GM03348 (cell line): ENCODE measurements around the gene TH.
"Not testable (repeated sequence)": the region's sequence is repeated elsewhere in the genome, so short reads cannot be mapped to it uniquely, and the experiment has no call there.

Source experiments
- DNase-seq: peaks from one replicate; pipeline ENCODE4 v3.0.0; 2012; ENCODE audit warnings: low spot score

The TH gene

DNA sequence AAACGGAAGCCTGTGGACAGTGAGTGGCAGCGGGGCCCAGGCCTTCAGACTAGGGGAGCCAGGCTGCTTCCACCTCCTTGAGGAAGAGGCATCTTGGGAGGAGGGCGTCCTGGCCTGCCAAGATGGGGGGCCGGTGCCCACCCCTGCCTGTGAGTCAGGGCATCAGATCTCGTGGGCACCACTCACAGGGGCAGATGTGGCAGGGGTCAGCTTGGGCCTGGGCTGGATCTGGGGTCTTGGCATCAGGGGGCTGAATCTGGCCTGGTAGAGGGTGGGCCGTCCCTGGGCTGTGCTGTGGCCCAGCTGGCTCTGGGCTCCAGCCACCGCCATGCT, 24.1 kb upstream of the TH start:
- no peak for DNase-seq

DNA sequence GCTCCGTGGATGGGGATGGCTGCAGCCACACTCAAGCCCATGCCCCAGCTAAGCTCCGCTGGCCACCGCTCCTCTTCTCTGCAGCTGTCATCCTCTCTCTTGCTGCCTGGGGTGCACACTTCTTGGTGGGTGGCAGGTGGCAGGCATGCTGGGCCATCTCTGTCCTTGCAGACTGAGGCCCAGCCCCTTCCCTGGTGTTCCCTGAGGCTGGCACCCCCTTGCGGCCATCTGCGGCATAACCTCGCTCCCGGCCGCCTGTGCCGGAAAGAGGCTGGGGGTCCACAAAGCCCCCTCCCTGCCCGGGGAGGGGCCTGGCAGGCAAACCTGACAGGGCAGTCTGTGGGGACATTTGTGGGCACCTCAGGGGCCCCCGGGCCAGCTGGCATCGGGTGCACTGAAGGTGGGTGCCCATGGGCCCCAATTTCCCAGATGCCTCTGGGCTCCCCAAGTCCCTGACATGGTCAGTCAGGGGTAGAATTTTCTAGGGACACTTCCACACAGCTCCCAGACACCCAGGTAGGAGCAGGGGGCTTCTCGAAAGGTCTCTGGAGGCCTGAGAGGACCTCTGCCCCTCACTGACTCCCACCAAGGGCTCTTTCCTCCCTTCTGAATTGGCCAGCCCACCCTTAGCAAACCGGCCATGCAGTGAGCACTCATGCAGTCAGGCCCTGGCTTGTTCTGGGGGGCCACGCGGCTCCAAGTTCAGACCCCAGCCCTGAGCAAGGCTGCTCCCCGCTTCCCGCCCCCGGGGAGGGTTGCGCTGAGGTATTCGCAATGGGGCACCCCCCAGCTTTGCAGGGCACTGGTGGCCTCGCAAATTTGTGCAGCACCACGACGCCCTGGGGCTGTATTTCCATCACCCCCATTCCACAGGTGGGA, 23.5 kb upstream of the TH start:
- peak; percentile 88 for DNase-seq

DNA sequence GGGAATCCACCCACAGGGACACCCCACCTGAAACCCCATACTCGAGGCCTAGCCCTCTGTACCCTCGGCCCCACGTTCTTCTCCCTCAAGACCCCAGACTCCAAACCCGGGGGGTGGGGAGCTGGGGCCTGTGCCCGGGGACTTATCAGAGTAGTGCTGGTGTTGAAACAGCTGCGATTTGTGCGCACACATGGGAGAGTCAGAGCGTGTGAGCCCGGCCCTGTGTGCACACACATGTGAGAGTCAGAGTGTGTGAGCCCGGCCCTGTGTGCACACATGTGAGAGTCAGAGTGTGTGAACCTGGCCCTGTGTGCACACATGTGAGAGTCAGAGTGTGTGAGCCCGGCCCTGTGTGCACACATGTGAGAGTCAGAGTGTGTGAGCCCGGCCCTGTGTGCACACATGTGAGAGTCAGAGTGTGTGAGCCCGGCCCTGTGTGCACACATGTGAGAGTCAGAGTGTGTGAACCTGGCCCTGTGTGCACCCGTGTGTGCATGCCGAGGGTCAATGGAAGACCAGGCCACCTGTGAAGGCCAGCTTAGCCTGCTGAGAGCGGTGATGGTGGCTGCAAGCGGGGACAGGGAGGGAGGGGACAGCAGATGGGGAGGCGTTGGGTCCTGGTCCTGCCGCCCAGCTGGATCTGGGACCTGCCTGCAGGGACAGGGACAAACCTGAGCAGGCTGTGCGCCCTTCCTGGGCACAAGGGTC, 22.4 kb upstream of the TH start:
- DNase-seq, result not testable (repeated sequence)

DNA sequence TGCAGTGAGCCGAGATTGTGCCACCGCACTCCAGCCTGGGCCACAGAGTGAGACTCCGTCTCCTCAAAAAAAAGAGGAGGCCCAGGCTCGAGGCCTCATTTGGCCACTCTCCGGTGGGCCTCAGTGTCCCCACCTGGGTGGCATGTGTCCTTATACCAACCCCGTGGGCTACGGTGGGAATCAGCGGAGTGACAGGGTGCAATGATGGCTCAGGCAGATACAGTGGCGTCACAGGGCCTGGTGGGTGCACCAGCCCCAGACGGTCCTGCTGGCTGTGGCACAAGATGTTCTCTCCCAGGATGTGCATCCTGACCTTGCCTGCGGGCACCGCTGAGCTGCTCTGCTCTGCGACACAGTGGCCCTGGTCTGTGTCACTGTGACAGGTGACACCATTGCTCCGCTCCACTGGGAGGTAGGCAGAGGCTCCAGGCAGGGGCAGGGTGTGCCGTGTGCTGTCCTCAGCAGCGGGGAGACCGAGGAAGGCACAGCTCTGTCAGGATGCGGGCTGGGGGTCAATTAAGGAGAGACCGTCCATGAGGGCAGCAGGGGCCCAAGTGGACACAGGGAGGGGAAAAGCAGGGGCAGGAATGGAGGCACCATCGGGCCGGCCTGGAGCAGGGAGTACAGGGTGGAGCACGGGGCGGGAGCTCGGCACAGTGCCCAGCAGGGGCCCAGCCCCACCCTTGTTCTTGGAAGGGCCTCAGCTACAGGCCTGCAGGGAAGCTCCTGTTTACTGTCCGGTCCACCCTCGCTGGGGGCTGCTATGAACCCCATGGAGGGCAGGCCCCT, 21.7 kb upstream of the TH start:
- no peak for DNase-seq

DNA sequence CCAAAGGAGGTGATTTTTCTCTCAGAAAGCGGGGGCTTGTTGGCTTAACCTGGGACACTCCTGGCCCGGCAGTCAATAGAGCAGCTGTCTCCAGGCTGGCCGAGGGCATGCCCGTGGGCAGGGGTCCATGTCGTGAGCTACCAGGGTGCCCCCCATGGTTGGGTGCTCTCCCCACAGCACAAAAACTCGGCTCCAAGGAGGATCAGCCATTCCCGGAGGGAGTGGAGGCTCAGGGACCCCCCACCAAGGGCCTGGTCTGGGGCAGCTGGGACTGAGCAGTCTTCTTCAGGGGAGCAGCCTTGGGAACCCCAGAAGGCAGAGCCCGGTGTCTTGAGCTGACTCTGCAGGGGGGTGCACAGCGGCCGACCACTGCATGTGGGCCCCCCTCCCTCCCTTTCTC, 20.8 kb upstream of the TH start:
- DNase-seq, result no peak

DNA sequence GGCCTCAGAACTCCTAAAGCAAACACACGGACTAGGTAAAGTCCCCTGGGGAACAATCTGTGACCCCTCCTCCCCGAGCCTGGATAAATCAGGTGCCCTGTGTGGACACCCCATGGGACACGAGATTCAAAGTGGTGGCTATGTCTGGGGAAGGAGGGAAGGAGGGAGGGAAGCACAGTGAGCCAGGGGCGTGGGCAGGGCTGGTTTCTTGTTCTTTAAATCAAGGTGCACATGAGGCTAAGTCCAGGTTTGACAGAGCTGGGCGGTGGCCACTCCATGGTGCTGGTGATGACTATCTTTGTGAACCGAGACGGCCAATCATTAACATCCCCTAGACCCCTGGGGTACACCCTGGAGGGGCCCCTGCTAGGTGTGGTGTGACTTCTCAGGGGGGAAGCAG, 20.3 kb upstream of the TH start:
- DNase-seq, result no peak

DNA sequence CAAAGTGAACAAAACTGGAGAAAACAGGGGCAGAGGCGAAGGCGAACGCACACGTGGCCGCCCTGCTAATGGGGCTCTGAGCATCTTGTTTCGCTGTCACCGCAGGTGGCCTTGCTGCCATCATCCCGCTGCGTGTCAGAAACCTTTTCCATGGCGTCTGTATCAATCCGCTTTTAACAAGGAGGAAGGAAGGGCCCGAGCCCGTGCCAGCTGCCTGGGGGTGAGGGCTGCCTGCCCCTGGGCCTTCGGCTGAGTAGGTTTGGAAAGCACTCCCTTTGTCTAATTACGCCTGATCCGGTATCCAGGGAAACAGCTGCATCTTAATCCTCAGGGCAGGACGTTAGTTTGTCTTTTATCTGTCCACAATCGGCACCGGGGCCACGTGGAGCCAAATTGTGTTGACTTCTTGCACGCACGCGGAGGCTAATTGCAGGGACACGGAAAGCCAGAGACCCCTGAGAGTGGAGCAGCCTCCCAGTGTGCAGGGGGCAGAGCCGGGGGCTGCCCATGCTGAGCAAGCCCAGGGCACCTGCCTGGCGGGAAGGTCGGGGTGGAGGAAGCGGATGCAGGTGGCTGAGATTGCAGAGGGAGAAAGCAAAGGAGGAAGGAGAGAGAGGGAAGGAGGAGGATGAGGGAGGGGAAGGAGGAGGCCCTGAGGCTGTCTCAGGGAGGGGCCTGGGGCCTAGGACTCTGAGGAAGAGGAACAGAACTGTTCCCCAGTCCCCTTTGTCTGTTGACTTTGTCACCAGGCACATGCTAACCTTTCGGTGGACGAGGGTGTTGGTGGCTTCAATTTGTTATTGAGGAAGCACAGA, 19.2 kb upstream of the TH start:
- DNase-seq, result no peak

DNA sequence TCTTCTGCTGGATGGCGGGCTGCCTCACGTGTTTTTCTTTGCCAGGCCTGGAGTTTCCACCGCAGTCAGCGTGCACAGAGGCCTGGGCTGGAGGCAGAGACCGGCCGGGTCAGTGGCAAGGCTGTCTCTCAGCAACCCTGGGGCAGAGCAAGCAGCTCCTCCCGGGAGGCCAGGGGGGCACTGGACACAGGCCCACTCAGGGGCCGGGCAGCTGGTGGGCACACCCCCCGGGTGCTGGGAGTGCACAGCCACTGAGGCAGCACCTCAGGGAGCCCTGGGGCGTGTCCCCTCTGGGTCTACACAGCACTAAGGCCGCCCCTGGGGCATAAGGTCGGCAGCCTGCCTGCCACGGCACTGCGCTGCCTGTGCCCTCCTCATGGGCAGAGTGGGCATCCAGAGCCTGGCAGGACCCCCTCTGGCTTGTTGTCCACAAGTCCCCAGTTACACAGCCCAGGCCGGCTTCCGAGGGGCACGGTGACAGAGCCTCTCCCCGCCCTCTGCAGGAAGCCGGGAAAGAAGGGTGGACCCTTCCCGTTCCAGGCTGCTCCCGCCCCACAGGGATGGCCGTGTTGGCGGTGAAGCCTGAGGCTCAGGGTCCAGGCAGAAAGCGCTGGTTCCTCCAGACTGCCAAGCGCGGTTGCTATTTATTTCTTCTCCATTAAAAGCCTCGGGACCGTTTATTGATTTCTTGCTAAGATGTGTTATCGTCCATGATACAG, 18.5 kb upstream of the TH start:
- DNase-seq, result no peak

DNA sequence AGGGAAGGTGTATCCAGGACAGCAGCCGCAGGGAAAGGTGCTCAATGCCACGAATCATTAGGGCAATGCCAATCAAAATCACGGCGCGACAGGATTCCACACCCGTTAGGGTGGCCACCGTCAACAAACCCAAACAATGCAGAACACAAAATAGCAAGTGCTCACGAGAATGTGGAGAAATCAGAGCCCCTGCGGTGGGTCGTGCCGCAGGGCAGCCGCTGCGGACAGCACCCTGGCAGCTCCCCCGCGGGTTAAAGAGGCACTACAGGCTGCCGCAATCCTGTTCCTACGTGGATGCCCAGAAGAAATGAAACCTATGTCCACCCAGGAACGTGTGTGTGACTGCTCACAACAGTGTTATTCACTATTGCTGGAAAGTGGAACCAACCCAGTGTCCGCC, 17.1 kb upstream of the TH start:
- no peak for DNase-seq

DNA sequence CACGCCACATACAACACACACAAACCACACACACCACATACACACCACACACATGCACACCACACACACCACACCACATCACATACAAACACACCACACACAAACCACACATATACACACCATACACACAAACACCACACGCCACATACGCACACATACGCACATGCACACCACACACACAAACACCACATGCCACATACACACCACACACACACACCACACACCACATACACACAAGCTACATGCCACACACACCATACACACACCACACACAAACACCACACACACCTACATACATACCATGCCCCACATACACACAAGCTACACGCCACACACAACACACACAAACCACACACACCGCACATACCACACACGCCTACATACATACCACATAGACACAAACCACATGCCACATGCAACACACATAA, 15.7 kb upstream of the TH start:
- no peak for DNase-seq

DNA sequence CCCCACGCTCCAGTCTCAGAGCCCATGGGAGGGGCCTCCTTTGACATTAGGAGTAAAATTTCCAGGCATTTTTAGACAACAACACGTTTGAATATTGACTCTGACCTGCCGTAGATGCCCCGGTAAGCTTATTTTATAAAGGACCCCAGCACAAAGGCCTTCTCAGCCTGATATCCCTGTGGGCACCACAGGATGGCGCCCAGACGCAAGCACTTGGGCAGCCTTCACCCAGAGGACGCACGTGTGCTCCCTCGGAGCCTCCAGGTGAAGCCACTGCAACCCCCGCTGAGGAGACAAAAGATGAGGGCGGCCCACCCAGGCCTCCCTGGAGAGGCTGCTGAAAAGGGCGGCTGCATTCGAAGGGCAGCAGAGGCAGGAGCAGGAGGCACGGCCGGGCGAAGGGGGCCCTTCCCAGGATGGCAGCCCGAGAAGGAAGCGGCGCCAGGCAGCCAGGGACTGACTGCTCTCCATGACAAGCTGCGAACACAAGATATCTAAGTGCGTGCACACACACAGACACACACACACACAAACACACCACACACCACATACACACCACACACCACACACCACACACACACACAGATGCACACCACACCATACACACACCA, 15.2 kb upstream of the TH start:
- peak; percentile 46 for DNase-seq

DNA sequence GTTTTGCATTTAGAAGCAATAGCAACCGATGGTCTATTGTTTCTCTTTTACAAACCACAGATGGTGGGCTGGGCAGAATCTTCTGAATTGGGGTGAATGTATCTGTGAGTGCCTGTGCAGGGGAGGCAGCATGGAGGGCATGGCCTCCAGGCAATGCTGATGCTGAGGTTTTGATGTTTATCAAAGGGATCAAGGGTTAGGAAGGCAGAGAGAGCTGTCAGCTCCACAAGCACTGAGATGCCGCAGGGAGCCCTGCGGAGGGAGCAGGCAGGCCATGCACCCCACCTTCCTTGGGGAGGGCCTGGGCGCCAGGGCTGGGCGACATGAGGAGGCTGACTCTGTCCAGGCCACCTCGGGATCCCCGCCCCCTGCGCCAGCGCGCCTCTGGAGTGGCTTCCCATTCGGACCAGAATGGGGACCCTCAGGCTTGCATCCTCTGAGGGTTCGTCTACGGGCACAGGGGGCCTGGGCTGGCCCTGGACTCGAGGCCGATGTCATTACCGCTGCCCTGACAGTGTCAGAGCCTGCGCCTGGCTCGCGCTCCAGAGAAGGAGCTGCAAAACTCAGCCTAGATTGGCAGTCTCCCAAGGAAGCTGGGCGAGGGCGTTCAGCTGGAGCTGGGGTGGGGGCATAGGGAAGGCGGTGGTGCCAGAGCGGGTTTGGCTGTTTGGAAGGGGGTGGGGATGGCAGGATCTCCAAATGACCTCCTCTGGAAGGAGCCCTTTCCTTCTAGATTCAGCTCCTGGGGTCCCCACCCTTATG, 13.9 kb upstream of the TH start:
- no peak for DNase-seq

DNA sequence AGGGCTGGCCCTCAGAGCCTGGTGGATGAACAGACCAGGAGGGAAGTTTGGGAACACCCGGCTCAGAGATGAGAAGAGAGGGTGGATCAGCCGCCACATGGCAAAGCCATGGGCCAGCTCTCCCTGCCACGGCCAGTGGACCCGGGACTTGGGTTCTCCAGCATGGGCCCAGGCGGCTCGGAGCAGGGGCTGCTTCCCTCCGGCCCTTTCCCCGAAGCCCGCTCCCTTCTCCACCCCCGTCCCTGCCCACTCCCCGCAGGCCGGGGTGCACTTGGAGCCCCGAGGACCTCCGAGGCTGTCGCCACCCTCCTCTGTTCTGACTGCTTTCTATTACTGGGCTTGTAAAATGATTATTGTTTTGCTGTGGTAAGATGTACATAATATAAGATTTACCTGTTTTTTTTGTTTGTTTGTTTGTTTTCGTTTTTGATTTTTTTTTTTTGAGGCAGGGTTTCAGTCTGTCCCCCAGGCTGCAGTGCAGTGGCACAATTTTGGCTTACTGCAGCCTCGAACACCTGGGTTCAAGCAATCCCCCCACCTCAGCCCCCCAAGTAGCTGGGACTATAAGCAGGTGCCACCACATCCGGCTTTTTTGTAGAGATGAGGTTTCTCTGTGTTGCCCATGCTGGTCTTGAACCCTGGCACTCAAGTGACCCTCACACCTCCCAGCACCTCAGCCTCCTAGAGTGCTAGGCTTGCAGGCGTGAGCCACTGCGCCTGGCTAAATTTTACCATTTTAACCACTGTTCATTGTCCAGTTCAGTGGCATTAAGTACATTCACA, 11.3 kb upstream of the TH start:
- DNase-seq, result no peak

DNA sequence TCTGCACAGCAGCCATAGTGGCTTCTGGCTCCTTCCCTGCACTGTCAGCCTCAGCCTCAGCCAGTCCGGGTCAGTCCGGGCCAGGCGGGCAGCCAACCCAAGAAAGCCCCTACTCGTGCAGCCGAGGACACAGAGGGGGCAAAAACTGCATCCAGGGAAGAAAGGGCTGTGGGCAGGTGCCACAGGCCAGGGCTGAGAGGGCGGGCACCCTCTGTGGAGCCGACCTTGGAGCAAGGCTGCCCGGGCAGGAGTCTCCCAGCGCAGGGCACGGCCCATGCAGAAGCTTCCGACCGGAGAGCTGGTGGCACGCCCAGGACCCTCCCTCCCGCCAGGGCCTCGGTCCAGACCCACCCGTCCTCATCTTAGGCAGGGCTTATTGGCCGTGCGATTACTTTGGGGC, 10.5 kb upstream of the TH start:
- DNase-seq, result no peak

DNA sequence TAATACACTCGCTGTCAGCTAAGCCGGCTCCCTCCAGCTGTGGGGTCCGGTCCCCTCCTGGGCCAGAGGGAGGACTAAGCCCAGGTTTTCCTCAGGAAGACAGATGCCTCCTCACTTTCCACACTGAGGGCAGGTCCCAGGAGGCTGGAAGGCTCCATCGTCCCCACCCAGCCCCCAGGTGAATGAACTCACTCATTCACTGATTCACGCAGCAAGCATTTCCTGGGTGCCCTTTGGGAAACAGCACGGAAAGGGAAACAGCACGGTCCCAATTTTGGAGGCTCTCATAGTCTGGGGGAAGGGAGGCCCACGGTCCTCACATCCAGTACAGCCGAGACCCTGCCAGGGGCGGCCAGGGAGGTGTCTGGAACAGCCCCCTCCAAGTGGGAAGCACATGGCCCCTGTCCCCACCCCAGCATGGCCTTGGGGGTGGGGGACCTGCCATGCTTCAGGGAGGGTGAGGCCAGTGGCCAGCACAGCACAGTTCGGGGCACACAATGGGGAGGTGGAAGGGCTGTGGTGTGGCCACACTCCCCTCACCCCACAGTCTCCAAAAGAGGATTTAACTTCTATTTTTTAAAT, 9.3 kb upstream of the TH start:
- no peak for DNase-seq

DNA sequence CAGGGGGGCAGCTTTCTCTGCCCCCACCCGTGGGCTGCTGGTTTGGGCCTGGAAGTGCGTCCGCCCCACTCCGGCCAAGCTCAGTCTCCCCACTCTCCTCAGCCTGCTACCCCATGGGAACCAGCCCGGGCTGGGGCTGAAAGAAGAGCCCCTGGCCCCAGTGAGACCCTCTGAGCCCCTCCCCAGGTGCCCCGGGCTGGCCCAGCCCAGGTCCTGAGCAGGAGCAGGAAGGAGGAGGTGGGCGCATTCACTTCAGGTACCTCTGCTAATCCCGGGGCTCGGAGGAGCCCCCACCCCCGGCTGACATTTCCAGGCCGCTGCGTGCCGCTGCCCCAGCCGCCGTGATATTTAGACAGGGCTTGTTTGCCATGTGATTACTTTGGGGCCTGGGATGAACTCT, 8.7 kb upstream of the TH start:
- DNase-seq, result no peak

DNA sequence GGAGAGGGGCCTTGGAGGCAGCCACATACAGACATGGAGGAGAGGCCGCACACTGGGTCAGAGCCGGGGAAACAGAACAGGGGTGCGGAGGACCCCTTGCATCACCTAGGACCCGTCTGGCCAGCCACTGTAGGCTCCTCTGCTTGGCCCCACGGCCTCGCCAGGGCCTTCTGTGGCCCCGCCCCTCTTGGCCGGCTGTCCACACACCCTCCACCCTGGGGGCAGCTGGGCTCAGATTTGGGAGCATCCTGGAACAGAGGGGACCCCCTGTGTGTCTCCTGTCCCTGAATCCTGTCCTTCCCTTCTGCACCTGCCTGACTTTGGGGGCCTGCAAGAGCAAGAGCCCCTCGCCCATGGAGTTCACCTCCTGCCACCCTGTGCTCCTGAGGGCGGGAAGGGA, 7.9 kb upstream of the TH start:
- DNase-seq, result no peak

DNA sequence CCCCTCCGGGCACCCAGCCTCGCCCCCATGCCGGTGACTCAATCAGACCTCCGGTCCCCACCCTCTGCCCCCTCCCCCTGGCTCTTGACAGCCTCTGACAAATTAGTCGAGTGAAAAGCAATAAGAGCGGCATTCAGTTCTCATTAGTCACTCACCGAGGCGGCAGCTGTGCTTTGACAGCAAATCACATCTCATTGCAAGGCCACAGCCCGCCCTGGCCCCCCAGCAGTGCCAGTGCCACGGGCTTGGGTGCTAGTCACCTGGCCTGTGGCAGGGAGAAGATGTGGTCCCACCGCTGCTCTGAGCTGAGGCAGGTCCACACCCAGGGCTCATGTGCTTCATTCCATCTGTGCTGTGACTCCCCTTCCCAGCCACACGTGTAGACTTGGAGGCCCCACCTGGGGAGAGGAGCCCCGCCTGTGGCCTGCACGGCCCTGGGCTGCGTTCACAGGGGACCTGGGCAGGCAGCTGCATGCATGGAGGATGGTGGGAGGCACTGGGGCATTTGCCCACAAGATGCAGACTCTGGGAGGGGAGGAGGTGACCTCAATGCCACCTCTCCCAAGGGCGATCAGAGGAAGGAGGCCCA, 7.4 kb upstream of the TH start:
- DNase-seq, result peak; percentile 53
